HG03039 (cell line): ENCODE results near the gene ZNF17.
A peak's percentile ranks its signal among the peaks of the same experiment; 100 is the strongest.
"Not testable (repeated sequence)": the region's sequence is repeated elsewhere in the genome, so short reads cannot be mapped to it uniquely, and the experiment has no call there.

Experiments
- ATAC-seq: cut with Tn5 transposase; IDR thresholded peaks from one replicate; pipeline ENCODE4 v1.9.1; 2021; ENCODE audit warnings: mild to moderate bottlenecking, moderate library complexity; ENCODE audit not compliant: unreplicated experiment

The ZNF17 gene

DNA sequence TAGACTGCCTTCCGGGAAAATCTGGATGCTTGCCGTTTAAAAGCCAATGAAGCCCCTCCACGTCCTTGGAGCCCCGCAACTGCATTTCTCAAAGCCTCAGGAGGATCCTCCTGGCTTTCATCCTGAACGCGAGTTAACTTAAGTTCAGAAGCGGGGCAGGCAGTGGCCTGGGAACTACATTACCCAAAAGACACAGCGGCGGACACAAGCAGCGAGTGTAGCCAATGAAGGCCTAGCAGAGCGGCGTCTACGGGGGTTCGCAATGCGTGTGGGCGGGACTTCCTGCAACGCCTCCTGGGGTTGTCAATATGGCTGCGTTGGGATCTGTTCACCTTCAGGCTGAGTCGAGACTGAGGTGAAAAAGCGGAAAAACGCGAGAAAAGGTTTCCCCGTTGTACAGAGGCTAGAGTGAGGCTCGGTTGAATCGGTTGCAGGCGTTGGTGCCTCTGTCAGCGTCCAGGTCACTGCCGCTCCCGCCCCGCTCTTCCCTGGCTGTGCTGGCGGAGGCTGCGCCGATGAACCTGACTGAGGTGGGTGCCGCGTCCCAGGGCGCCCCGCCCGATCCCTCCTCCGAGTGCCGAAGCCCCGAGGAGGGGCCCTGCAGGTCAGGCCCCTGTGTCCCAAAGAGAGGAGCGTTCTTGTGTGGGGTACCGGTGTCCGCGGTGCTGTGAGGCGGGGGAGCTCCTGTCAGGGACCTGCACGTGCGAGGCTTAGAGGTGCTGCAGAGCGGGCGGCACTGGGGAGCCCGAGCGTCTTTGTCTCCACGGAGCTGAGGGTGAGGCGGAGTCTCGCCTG lies at the start of gene ZNF17:
Gene ZNF17, plus strand, starts transcription at position 285 of the 795 bp plus-strand sequence. CDS start 2,455 bp downstream, outside the sequence.
- ATAC-seq, result peak; percentile 98

DNA sequence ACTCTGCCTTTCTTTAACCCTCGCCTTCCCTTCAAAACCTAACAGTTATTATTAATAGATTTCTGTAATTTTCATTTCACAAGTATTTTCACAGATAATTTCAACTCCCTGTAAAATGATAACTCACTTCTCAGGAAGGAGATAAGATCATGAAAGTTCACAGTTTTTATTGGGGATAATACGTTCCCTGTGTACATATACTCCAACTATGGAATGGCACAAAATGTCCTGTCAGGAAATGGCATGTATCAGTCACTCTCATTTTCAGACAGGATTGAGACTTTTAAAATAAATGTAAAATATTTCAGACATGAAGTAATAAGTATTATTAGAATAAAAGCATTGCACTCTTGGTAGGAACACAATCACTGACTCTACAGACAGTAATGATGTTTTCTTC lies 48.5 kb upstream of the ZNF17 start:
- ATAC-seq, result no peak

DNA sequence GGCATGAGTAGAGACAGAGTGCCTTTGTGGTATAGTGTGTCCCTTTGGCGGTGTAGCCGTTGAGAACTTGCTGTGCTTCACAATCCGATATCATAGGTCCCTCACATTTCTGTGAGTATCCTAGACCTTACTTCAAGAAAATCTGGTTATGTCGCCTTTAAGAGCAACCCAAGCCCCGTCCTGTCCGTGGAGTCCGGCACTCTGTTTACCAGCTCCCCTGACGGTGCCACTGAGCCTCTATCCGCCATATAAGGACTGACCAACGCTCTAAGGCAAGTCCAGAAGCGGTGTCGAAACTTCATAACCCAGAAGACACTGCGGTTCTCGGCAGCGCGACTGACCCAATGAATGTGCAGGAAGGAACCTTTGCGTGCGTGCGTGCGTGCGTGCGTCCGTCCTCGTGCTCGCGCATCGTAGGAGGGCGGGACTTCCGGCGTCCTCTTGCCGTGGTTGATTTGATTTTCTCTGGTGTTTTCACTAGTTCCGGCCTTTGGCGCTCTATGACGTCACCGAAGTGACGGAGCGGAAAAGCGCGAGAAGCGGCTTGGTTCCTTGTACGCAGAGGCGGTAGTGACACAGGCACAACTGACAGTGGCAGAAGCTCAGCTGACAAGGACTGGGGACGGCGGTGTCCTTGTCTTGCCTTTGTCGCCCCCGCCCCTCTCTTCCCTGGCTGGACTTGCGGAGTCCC lies 47.8 kb upstream of the ZNF17 start, which contains the start of the genes TRAPPC2B and ZNF547:
Gene TRAPPC2B, plus strand, starts transcription at position 555 of the 691 bp plus-strand sequence. CDS start 1,283 bp downstream, outside the sequence.
Gene ZNF547, plus strand, starts transcription at position 555 of the 691 bp plus-strand sequence. CDS start 5,005 bp downstream, outside the sequence.
- ATAC-seq, result peak; percentile 90

DNA sequence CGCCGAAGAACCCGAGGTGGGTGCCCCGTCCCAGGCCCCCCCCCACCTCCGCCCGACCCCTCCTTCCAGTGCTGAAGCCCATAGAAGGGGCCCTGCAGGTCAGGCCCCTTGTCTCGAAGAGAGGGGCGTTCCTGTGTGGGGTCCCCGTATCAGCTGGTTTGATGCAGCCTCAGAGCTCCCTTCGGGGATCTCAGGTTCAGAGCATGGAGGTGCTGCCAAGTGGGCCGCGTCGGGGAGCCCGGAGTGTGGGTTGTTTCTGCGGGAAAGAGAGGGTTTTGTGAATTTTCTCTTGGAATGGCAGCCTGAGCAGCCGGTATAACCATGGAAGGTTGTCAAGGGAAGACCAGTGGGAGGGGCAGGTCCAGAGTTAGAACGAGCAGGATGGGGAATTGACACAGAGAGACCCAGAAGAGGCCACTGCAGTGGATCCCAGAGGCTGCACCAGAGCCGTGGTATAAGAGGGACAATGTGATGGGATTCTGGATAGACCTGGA lies 47.2 kb upstream of the ZNF17 start:
- peak; percentile 17 for ATAC-seq

DNA sequence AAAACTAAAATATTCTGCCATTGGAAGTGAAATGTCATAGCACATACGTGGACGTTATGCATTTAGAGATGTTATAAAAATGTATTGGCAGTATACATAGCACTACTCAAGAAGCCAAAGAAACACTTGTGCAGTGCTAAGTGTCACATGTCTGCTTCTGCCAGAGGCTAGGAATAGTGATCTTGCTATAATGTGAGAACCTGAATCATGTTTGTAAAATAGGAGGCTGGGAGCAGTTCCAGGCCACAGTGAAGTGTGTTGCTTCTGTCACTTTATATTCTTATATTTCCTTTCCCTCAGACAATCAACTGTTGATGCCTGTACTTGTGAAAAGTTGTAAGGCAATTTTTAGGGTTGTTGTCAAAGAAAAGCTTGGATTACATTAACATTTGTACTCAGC lies 44.2 kb upstream of the ZNF17 start:
- ATAC-seq, result no peak

DNA sequence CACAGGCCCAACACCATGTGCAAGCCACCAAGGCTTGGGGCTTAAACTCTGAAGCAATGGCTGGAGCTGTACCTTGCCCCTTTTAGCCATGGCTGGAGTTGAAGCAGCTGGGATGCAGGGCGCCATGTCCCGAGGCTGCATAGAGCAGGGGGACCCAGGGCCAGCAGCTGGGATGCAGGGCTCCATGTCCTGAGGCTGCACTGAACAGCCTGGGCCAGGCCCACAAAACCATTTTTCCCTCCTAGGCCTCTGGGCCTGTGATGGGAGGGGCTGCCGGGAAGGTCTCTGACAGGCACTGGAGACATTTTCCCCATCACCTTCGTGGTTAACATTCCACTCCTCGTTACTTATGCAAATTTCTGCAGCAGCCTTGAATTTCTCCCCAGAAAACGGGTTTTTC lies 36.8 kb upstream of the ZNF17 start:
- no peak for ATAC-seq

DNA sequence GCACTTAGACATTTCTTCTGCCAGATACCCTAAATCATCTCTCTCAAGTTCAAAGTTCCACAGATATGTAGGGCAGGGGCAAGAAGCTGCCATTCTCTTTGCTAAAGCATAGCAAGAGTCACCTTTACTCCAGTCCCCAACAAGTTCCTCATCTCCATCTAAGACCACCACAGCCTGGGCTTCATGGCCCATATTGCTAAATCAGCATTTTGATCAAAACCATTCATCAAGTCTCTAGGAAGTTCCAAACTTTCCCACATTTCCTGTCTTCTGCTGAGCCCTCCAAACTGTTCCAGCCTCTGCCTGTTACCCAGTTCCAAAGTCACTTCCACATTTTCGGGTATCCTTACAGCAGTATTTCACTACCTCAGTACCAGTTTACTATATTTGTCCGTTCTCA lies 36.3 kb upstream of the ZNF17 start:
- not testable (repeated sequence) for ATAC-seq

DNA sequence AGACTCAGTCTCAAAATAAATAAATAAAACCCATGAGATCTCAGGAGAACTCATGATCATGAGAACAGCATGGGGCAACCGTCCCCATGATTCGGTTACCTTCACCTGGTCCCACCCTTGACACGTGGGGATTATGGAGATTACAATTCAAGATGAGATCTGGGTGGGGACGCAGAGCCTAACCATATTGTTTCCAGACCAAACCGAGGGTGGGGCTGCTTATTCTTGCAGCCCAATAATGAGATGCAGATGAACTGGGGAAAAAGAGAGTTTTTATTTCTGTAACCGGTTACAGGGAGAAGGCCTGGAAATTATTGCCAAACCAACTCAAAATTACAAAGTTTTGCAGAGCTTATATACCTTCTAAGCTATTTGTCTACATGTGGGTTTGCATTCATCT lies 34.8 kb upstream of the ZNF17 start:
- no peak for ATAC-seq

DNA sequence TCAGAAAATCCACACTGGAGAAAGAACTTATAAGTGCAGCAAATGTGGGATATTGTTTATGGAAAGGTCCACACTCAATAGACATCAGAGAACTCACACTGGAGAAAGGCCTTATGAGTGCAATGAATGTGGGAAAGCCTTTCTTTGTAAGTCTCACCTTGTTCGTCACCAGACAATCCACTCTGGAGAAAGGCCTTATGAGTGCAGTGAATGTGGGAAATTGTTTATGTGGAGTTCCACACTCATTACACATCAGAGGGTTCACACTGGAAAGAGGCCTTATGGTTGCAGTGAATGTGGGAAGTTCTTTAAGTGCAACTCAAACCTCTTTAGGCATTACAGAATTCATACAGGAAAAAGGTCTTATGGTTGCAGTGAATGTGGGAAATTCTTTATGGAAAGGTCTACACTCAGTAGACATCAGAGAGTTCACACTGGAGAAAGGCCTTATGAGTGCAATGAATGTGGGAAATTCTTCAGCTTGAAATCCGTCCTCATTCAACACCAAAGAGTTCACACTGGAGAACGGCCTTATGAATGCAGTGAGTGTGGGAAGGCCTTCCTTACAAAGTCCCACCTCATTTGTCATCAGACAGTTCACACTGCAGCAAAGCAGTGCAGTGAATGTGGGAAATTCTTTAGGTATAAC lies 33.3 kb upstream of the ZNF17 start:
- no peak for ATAC-seq

DNA sequence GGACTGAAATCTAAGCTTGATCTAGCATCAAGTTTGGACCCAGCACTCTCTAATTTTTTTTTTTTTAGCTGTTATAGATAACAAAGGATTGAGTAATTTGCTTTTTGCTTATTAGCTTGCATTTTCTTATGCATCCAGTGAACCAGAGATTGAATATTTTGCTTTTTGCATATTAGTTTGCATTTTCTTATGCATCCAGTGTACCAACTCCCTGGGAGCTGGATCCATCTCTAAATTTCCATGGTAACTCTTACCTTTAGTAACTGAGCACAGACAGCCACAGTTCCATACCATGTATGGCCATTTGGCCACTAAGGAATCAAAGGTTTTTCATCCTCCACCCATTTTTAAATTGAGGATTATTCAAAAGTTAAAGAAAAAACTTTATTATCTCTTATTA lies 30.0 kb upstream of the ZNF17 start:
- no peak for ATAC-seq

DNA sequence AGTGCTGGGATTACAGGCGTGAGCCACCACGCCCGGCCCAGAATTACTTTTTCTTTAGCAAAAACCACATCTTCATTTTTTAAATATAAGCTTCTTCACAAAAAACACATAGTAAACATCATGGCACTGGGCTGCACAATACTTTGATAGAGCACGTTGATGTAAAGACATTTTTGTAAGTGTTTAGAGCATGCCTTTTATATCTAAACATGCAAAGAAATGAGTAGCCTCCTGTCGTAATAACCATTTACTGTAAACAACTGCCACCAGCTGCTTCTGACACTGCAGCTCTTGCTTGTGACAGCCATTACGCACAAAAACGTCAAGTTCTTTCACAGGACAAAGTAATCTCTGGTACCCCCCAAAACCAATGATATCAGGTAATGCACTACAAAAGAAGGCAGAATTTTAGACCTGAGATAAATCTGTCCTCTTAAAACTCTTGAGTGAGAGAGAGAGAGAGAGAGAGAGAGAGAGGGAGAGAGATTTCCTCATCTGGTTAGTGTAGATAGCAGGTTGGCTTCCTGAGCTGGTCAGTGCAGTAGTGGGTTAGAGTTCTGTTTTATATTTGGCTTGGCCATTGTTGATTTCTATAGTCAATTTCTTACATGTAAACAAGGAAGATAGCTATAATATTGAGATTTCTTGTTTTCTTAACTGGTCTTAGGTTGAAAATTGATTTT lies 28.0 kb upstream of the ZNF17 start:
- no peak for ATAC-seq

DNA sequence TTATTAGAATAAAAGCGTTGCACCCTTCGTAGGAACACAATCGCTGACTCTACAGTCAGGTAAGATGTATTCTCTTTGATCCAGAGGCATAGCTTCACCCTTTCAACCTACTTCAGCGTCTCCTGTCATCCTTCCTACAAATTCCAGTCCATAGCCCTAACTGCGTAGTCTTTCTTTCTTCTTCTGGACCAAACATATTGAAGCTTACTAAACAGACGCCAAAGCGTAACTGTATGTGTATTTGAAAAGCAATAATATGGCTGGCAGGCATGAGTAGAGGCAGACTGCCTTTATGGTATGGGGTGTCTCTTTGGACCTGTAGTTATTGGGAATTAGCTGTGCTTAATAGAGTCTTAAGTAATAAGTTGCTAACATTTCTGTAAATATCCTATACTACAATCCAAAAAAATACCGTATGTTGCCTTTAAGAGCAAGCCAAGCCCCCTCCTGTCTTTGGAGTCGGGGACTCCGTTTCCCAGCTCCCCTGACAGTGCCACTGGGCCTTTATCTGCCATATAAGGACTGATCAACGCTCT lies 21.7 kb upstream of the ZNF17 start:
- no peak for ATAC-seq

DNA sequence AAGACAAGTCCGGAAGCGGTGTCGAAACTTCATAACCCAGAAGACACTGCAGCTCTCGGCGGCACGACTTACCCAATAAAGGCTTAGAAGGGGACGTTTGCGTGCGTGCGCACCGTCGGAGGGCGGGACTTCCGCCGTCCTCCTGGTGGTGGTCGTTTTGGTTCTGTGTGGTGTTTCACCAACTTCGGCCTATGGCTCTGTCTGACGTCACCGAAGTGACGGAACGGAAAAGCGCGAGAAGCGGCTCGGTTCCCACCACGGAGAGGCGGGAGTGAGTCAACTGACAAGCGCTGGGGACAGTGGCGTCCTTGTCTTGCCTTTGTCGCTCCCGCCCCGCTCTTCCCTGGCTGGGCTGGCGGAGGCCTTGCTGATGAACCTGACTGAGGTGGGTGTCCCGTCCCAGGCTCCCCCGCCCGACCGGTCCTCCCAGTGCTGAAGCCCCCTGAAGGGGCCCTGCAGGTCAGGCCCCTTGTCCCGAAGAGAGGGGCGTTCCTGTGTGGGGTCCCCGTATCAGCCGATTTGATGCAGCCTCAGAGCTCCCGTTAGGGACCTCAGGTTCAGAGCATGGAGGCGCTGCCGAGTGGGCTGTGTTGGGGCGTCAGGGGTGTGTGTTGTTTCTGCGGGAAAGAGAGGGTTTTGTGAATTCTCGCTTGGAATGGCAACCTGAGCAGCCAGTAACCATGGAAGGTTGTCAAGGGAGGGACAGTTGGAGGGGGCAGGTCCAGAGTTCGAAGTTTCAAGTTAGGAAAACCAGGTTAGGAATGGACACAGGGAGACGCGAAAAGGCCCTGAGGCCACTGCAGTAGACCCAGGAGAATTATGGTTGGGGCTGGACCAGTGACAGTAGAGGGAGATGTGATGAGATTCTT lies 21.0 kb upstream of the ZNF17 start, which contains the start of gene ZNF548:
Gene ZNF548, plus strand, starts transcription at position 125 of the 869 bp plus-strand sequence. Its CDS starts 246 bp downstream, at position 371.
- peak; percentile 89 for ATAC-seq

DNA sequence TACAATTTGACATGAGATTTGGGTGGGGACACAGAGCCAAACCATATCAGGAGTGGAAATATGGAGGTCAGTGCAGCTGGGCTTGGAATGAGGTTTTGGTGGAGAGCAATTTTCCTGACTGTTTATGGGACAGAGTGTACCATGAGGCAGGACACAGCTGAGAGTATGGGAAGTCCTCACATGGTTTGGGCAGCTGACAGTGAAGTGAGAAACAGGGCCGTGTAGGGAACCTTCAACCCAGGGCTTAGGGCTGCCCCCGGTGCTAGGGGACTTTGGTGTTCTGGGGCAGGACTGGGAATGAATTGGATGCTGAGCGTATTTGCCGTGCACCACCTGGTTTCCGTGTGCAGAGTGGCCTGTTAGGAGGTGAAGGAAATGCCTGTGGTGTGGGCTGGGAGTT lies 15.3 kb upstream of the ZNF17 start:
- ATAC-seq, result no peak

DNA sequence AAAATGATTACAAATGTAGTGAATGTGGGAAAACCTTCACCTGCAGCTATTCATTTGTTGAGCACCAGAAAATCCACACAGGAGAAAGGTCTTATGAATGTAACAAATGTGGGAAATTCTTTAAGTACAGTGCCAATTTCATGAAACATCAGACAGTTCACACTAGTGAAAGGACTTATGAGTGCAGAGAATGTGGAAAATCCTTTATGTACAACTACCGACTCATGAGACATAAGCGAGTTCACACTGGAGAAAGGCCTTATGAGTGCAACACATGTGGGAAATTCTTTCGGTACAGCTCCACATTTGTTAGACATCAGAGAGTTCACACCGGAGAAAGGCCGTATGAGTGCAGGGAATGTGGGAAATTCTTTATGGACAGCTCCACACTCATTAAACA lies 12.1 kb upstream of the ZNF17 start:
- no peak for ATAC-seq

DNA sequence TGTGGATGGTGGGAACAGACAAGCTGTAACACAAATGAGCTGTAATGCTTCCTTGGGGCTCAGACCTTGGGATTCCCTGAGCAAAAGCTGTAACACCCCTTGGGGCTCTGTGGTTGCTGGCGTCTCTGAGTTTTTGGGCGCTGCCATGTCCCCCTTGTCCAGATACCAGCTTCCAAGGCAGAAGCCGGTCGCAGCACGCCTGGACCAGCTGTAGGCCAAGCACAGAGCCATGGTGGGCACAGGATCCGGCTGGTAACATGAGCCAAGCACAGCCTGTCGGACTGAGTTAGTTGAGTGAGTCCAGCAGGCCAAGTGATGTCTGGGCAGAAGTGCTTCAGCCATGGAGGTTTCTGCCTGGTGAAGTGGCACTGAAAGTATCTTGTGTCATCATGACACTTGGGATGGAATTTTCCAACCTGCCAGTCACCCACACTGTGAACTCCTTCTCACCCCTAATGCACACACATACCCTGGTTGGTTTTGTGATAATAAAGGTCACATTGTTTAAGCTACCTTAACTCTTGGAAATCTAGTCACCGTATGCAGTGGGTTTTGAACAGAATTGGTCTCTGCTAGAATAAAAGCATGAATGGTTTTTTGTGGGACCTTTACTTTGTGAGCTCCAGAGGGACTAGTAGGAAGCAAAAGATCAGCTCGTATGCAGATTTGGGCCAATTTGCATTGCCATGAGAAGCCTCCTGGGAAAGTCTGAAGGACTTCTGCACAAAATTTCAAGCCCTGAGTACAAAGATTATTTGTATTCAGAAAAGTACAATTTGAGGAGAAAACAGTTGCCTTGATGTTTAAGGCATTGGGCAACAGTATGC lies 7.0 kb upstream of the ZNF17 start:
- ATAC-seq, result no peak

DNA sequence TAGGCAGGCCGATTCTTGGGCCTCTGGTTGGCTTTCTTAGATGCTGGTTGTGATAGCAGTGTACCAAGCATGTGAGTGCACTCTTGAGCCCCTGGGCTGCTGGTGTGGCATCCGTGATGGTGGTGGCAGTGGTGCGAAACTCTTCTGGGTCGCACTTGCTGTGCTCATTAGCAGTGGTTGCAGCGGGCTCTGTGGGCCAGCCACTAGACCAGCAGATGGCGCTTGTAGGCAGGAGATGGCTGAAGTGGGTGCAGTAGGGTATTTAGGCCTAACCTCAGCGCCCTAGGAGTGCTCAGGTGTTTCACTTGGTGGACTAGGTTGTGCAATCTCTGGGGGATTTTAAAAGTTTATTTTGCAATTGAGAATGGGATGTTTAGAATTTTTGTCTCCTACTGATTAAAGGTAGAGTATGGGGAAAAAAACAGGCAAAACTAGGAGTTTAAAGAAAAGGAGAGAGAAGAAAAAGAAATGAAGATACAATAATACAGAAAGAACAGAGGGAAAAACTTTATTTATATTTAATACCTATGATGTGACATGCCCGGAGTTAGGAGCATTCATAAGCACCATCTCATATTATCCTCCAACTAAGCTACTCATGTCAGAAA lies 4.3 kb upstream of the ZNF17 start:
- ATAC-seq, result no peak

DNA sequence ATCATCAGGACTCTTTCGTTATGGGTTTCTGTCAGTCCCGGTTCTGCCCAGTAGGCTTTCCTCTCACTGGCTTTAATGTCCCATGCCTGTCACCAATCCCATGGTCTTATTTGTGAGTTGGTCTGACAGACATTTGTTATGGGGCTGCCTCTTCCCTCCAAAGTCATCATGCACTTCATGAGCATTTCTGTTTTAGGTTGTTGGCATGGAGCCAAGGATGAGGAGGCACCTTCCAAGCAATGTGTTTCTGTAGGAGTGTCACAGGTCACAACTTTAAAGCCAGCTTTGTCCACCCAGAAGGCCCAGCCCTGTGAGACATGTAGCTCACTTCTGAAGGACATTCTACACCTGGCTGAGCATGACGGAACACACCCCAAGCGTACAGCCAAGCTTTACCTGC lies 8.5 kb downstream of the ZNF17 start:
- no peak for ATAC-seq
